Measurements from ENCODE around the gene CHCHD1.
"Not testable (repeated sequence)": the region's sequence is repeated elsewhere in the genome, so short reads cannot be mapped to it uniquely, and the experiment has no call there.

Gene CHCHD1

GRCh38 chr10:73769396-73769795, 12.5 kb upstream of the CHCHD1 start:
- DNase-seq: no peak

DNA sequence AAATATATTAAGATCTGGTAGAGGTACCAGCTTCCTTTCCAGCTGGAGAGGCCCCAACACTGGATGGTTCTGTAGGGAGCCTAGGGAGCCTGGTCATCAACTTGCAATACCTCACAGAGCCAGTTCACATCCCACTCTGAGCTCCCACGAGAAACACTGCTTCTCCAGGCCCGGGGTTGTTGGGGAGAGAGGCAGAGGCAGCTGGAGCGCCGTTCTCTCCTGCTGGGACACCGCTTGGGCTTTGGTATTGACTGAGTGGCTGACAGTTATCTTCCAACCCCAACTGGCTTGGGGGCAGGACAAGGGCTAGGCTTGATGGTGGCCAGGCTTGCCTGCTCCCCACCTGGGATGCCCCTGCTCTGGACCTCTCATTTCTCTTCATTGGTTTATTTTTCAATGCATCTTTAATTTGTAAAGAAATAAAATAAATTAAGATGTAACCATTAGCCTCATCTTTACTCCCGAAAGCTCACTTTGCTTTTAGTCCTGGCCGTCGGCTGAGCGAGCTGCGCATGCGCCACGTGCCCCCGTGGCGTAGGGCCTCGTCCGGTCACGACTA, 10.0 kb upstream of the CHCHD1 start:
- DNase-seq: peak; percentile 90 to 96 (median 93)

DNA sequence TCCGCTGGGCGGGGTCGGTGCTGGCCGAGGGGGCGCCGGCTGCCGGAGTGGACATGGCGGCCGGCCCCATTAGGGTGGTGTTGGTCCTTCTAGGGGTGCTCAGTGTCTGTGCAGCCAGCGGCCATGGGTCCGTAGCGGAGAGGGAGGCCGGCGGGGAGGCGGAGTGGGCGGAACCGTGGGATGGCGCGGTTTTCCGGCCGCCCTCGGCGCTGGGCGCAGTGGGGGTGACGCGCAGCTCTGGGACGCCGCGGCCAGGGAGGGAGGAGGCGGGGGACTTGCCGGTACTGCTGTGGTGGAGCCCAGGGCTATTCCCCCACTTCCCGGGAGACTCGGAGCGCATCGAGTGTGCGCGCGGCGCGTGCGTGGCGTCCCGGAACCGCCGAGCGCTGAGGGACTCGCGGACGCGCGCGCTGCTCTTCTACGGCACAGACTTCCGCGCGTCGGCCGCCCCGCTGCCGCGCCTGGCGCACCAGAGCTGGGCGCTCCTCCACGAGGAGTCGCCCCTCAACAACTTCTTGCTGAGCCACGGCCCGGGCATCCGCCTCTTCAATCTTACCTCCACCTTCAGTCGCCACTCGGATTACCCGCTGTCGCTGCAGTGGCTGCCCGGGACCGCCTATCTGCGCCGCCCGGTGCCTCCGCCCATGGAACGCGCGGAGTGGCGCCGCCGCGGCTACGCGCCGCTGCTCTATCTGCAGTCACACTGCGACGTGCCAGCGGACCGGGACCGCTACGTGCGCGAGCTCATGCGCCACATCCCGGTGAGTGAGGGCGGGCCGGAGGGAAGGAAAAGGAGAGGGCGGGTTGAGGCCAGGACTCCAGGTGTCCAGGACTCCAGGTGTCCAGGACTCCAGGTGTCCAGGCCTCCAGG, 9.3 kb upstream of the CHCHD1 start:
- peak; percentile 87 to 95 (median 92) for DNase-seq

DNA sequence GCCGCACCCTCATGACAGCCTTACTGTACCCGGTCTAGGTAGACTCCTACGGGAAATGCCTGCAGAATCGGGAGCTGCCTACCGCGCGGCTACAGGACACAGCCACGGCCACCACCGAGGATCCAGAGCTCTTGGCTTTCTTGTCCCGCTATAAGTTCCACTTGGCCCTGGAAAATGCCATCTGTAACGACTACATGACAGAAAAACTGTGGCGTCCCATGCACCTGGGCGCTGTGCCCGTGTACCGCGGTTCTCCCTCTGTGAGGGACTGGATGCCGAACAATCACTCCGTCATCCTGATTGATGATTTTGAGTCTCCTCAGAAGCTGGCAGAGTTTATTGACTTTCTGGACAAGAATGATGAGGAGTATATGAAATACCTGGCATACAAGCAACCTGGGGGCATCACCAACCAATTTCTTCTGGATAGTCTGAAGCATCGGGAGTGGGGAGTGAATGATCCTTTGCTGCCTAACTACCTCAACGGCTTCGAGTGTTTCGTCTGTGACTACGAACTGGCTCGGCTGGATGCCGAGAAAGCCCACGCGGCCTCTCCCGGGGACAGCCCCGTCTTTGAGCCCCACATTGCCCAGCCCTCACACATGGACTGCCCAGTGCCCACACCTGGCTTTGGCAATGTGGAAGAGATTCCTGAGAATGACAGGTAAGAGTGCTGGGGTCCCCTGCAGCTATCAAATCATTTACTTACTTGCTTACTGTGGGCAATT, 8.5 kb upstream of the CHCHD1 start:
- peak in 2 of 4 experiments; percentile 20 to 23 for DNase-seq

DNA sequence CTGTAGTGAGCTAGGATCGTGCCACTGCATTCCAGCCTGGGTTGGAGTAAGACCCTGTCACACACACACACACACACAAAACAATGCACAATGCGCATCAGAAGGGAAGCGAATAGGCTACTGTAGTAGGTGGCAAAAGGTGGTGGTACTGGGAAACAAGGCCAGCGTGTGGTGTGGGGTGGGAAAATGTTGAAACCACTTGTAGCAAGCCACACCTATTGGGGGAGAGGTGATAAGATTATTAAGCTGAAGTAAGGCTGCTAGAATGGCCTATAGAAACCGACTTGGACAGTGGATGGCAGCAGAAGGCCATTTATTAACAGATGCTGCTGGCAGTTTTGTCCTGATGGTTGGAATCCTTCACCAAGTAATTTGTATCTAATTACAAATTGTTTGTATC, 7.2 kb upstream of the CHCHD1 start:
- DNase-seq: peak in 2 of 4 experiments; percentile 6 to 29

DNA sequence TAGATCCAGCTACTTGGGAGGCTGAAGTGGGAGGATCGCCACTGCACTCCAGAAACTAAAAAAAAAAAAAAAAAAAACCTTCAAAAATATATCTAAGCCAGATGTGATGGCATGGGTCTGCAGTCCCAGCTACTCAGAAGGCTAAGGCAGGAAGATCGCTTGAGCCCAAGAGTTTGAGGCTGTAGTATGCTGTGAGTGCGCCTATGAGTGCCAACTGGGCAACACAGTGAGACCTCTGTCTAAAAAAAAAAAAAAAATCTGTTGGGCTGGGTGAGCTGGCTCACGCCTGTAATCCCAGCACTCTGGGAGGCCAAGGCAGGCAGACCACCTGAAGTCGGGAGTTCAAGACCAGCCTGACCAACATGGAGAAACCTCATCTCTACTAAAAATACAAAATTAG, 2.8 kb upstream of the CHCHD1 start:
- no peak for DNase-seq

DNA sequence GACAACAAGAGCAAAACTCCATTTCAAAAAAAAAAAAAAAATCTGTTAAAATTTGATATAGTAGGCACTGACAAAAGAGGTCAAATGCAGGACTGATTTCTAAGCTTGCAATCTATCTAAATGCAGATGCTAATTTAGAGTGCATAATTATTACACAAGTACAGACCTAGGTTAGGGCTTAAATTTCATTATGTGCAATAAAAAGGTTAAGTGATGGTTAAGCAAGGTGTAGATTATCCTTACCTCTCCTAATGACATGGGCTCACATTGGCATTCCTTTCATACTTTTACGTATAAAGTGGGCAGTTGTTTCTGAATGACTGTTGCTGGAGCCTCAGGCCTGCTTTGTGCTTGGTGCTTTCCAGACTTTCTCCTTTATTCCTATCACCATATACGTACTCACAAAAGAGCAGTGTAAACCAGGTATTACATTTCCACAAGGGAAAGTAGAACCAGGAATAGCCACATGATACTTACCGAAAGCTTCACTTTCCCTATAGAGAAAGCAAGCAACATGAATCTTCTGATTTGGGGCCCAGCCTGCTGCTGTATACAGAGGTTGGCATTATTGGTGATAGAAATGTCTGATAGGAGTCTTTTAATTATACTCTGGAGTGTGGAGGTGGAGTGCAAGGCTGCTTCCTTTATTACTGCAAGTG, 2.2 kb upstream of the CHCHD1 start:
- no peak for DNase-seq

GRCh38 chr10:73780301-73780700, 1.5 kb upstream of the CHCHD1 start:
- no peak for DNase-seq

DNA sequence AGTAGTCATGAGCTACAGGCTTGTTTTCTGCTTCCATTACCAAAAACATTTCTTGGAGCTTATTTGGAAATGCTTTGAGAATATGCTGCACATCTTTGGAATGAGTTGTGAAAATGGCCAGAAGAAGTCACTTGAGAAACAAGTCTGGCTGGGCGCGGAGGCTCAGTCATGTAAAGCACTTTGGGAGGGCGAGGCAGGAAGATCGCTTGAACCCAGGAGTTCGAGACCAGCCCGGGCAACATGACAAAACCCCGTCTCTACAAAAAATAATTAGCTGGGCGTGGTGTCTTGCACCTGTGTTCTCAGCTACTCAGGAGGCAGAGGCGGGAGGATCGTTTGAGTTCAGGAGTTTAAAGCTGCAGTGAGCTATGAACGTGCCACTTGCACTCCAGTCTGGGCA, 882 bp upstream of the CHCHD1 start:
- DNase-seq: no peak

DNA sequence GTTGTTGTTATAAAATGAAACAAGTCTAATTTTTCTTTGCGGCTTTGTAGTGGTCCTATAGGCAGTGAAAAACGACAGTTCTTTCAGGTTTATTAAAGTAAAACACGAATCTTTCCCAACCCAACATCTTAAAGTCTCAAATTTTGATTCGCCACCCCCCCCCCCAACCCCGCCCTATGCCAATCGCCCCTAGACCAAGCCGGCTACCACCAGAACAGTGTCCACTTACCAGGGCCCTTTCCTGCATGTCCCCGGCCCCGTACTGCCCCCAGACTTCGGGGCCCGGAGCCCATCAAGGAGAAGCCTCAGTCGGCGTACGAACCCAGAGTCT, 335 bp upstream of the CHCHD1 start:
- DNase-seq: no peak

DNA sequence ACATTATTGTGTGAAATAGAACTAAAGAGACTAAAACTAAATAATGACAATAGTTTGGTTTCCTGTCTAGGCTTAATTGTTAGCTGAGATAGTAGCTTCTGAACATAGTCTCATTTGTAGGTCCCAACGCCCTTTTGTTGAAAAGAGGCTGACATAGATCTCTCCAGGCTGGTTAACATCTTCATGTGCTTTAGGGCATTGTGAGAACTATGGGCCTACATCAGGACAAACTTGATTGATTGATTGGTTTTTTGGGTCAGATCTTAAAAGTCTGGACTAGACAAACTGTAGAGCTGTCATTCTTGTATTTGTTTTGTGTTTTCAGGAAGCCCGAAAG, 869 bp downstream of the CHCHD1 start:
- DNase-seq: no peak

DNA sequence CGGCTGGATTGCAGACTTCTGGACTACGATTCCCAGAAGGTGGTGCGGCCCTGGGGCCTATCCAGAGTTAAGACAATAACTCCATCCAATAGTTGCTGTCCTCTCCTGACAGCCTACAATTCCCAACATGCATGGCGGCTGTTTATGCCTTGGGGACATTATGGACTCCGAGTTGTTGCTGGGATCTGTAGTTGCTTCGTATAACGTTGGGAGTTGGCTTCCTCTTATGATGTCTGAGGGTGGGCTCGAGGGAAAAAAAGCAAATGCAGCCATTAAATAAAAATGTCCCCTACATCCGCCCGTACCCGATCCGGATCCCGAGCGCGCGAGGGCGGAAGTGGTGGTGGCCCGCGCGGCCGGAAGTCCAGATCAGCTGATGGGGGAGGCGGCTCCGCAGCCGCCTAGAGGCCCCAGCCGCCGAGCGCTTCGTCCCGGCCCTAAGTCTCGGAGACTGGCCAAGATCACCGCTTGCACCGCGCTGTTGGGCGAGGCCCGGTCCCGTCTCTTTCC, 3.4 kb downstream of the CHCHD1 start, which contains the start of gene ZSWIM8:
ZSWIM8 (plus strand) TSS at position 396 of the 510 bp plus-strand sequence. CDS start 273 bp downstream, outside the sequence.
- peak; percentile 91 to 95 (median 95) for DNase-seq

DNA sequence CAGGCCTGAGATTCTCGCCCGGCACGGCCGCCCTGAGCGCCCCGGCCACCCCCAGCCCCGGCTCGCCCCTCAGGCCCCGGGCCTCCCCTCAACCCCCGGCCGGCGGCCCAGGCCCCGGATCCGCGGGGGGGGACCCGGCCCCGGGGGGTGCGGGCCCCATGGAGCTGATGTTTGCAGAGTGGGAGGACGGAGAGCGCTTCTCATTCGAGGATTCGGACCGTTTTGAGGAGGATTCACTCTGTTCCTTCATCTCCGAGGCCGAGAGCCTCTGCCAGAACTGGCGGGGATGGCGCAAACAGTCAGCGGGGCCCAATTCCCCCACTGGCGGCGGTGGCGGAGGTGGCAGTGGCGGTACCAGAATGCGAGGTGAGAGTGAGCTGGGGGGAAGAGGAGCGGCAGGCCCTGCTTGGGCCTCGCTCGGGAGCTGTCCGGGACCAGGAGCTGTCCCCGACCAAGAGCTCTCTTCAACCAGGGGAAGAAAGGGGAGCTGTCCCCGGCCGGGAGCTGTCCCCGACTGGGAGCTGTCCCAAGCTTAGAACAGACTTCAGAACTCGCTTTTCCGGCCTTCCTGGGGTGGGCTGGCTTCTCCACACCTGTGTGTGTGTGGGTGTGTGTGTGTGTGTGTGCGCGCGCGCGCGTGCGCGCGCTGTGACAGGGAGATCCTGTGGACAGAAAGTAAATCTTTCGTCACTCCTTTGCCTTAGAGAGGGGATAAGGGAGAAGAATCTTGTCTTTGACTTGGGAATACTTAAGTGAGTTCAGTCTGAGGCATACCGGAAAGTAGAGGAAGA, 4.1 kb downstream of the CHCHD1 start:
- peak; percentile 32 to 66 (median 53) for DNase-seq

DNA sequence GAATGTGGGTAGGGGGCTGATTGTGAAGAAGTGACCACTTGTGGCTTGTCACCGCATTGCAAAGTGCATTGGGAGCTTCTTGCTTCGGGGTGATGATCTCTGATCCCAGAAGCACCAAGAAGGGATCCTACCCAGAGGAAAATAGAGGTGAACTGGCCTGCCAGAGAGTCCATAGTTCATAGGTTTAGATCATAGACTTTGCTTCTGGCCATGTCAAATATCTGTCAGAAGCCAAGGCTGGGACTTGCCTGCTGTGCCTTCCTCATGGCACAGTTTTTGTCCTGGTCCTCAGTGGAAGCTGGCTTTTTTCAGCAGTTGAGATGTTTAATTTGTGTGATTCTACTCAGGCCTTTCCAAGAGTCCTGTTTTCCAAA, 4.7 kb downstream of the CHCHD1 start:
- no peak for DNase-seq

- not testable (repeated sequence) for DNase-seq
Measured at GRCh38 chr10:73787031-73787800, 5.4 kb downstream of the CHCHD1 start.

DNA sequence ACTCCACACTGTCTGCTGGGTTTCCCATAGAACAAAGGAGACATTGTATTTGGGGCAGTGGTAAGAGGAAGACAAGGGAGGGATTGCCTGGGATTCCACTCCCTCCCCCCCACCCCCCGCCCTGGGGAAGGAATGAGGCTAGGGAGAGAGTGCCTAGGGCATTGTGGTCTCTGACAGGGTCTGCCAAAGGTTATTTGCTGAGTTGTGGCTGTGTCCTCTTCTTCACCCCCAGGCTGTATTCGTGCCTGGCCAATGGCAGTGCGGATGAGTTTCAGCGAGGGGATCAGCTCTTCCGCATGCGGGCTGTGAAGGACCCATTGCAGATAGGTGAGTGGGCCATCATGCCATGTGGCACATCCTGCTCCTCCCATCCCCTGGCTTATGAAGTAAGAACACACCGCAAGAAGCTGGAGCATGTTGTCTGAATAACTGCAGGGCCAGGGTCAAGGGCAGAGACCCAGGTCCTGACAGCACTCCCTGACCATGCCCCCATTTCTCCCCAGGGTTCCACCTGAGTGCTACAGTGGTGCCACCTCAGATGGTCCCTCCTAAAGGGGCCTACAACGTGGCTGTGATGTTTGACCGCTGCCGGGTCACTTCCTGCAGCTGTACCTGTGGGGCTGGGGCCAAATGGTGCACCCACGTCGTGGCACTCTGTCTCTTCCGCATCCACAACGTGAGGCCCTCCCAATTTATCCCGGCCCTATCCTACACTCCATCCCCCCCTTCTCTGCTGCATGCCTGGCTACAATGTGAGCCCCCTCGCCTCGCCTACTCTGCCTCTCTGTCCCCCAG, 7.2 kb downstream of the CHCHD1 start:
- DNase-seq: no peak

- DNase-seq: no peak
Measured at GRCh38 chr10:73789659-73790055, 7.8 kb downstream of the CHCHD1 start.

DNA sequence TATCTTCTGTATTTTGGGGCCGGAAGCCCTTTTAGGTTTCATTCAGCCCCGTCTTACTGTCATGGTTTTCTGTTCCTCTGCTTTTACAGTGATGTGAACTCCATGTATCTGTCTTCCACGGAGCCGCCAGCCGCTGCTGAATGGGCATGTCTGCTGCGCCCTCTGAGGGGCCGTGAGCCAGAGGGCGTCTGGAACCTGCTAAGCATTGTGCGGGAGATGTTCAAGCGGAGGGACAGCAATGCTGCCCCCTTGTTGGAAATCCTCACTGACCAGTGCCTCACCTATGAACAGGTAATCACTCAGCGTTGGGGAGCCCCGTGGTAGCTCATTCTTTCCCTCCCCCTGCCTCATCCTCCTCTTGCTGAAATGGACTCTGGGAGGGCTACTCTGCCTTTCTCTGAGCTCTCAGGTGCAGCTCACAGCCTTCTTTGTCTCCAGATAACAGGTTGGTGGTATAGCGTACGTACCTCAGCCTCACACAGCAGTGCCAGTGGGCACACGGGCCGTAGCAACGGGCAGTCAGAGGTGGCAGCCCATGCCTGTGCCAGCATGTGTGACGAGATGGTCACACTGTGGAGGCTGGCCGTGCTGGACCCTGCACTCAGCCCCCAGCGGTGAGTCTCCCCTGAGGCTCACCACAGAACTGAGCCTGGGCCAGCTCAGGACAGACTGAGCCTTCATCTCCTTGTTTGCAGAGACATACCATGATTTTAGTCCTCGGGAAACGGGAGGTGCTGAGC, 9.2 kb downstream of the CHCHD1 start:
- no peak for DNase-seq

DNA sequence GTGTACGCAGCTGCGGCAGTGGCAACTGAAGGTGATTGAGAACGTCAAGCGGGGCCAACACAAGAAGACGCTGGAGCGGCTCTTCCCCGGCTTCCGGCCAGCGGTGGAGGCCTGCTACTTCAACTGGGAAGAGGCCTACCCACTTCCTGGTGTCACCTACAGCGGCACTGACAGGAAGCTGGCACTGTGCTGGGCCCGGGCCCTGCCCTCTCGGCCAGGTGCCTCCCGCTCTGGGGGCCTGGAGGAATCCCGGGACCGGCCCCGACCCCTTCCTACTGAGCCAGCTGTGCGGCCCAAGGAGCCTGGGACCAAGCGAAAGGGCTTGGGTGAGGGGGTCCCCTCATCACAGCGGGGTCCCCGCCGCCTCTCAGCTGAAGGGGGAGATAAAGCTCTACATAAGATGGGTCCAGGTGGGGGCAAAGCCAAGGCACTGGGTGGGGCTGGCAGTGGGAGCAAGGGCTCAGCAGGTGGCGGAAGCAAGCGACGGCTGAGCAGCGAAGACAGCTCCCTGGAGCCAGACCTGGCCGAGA, 10.1 kb downstream of the CHCHD1 start:
- DNase-seq: no peak

All from suppressor macrophage (primary cell).